ENCODE data around the gene MUS81. TPM values are rescaled to one million over a fixed set of nuclear protein-coding genes. Genes with fewer than 3 reads are reported as not detected.

The MUS81 gene
- total and polyA plus RNA-seq, 2 of the 13 experiments (the other 11 are each of a cell fraction or from before 2014, with no cell fraction given) = 25.6 to 30.2 TPM

DNA sequence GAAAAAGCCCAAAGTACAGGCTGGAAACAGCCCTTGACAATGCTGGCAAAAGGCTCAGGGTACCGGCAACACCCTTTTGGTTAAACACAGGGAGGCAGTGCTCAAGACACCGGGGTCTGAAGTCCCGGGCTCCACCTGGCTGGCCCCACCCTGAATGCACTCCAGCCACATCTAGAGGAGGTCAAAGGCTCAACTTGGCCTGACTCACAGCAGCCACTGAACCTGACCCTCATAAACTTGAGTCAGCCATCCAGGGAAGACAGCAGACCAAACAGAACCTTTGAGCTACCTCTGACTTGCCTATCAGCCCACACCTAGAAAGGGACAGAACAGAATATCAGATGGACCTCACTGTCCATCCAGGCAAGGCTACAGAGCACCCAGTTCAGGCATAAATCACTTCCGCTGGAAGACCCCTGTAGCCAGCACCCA lies 6.1 kb upstream of the MUS81 start (continued):
- TF ChIP-seq ZSCAN20 (CRISPR knock-in tag; IDR thresholded peaks at IDR 0.05; ENCODE audit: borderline replicate concordance) (no peak), NCOR1 (IDR thresholded peaks at IDR 0.05; ENCODE audit: borderline replicate concordance, low read length) (peak; percentile 93; the same call in 1 of the 2 replicates), ZKSCAN8 (CRISPR knock-in tag; IDR thresholded peaks at IDR 0.05; ENCODE audit: borderline replicate concordance) (no peak), MAFF (IDR thresholded peaks at IDR 0.05; ENCODE audit: low read depth, low read length) (no peak), ZNF766 (CRISPR knock-in tag; IDR thresholded peaks at IDR 0.05; ENCODE audit: borderline replicate concordance) (no peak), FOXK2 (IDR thresholded peaks at IDR 0.05) (no peak; the same call in 1 of the 2 replicates), RNF2 (conservative IDR thresholded peaks at IDR 0.05; ENCODE audit: low read depth) (no peak), NR2F6 (IDR thresholded peaks at IDR 0.05) (peak; percentile 63), NR2F6 (CRISPR knock-in tag; IDR thresholded peaks at IDR 0.05) (peak; percentile 68), ZFP90 (CRISPR knock-in tag; IDR thresholded peaks at IDR 0.05; ENCODE audit: borderline replicate concordance) (0 out of 2 replicates have a peak, but pooled peaks have one; percentile 28), ZNF569 (CRISPR knock-in tag; IDR thresholded peaks at IDR 0.05; ENCODE audit: borderline replicate concordance) (no peak), ZNF879 (CRISPR knock-in tag; IDR thresholded peaks at IDR 0.05) (no peak), NFATC3 (CRISPR knock-in tag; IDR thresholded peaks at IDR 0.05) (no peak), AGO2 (optimal IDR thresholded peaks at IDR 0.05; ENCODE audit: low read depth, low read length) (no peak), ZBTB38 (CRISPR knock-in tag; IDR thresholded peaks at IDR 0.05) (no peak), GTF2F1 (IDR thresholded peaks at IDR 0.05; ENCODE audit: low read length) (no peak), ZSCAN12 (CRISPR knock-in tag; IDR thresholded peaks at IDR 0.05) (no peak), TEAD3 (CRISPR knock-in tag; optimal IDR thresholded peaks at IDR 0.05; ENCODE audit: borderline replicate concordance) (peak; percentile 11), ZNF550 (CRISPR knock-in tag; IDR thresholded peaks at IDR 0.05; ENCODE audit: borderline replicate concordance) (no peak), ZNF225 (CRISPR knock-in tag; IDR thresholded peaks at IDR 0.05) (no peak), WIZ (CRISPR knock-in tag; IDR thresholded peaks at IDR 0.05) (no peak), ZBTB3 (CRISPR knock-in tag; IDR thresholded peaks at IDR 0.05; ENCODE audit: borderline replicate concordance, low read depth) (no peak)
- TF ChIP-seq, protein P1, sequence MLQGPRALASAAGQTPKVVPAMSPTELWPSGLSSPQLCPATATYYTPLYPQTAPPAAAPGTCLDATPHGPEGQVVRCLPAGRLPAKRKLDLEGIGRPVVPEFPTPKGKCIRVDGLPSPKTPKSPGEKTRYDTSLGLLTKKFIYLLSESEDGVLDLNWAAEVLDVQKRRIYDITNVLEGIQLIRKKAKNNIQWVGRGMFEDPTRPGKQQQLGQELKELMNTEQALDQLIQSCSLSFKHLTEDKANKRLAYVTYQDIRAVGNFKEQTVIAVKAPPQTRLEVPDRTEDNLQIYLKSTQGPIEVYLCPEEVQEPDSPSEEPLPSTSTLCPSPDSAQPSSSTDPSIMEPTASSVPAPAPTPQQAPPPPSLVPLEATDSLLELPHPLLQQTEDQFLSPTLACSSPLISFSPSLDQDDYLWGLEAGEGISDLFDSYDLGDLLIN (CRISPR knock-in tag; IDR thresholded peaks at IDR 0.05; ENCODE audit: borderline replicate concordance) = no peak
- TF ChIP-seq, protein P2, sequence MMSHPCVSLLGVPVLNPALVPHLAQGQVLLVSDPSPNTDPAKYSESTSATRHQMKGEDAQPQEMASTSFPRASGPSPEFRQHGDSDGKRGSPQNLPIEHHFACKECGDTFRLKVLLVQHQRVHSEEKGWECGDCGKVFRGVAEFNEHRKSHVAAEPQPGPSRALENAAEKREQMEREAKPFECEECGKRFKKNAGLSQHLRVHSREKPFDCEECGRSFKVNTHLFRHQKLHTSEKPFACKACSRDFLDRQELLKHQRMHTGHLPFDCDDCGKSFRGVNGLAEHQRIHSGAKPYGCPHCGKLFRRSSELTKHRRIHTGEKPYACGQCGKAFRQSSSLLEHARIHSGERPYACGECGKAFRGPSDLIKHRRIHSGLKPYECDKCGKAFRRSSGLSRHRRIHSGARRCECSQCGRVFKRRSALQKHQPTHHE (CRISPR knock-in tag; IDR thresholded peaks at IDR 0.05; ENCODE audit: borderline replicate concordance) = no peak
- TF ChIP-seq, protein P3, sequence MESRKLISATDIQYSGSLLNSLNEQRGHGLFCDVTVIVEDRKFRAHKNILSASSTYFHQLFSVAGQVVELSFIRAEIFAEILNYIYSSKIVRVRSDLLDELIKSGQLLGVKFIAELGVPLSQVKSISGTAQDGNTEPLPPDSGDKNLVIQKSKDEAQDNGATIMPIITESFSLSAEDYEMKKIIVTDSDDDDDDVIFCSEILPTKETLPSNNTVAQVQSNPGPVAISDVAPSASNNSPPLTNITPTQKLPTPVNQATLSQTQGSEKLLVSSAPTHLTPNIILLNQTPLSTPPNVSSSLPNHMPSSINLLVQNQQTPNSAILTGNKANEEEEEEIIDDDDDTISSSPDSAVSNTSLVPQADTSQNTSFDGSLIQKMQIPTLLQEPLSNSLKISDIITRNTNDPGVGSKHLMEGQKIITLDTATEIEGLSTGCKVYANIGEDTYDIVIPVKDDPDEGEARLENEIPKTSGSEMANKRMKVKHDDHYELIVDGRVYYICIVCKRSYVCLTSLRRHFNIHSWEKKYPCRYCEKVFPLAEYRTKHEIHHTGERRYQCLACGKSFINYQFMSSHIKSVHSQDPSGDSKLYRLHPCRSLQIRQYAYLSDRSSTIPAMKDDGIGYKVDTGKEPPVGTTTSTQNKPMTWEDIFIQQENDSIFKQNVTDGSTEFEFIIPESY (CRISPR knock-in tag; IDR thresholded peaks at IDR 0.05) = no peak
- TF ChIP-seq, protein P4, sequence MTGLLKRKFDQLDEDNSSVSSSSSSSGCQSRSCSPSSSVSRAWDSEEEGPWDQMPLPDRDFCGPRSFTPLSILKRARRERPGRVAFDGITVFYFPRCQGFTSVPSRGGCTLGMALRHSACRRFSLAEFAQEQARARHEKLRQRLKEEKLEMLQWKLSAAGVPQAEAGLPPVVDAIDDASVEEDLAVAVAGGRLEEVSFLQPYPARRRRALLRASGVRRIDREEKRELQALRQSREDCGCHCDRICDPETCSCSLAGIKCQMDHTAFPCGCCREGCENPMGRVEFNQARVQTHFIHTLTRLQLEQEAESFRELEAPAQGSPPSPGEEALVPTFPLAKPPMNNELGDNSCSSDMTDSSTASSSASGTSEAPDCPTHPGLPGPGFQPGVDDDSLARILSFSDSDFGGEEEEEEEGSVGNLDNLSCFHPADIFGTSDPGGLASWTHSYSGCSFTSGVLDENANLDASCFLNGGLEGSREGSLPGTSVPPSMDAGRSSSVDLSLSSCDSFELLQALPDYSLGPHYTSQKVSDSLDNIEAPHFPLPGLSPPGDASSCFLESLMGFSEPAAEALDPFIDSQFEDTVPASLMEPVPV (CRISPR knock-in tag; IDR thresholded peaks at IDR 0.05) = no peak

Data from HepG2 (cell line).